Activated CD4-positive, alpha-beta T cell treated with anti-CD3 and anti-CD28 coated beads, Interleukin-2, Interleukin-4, amounts not matched to agents 100 ng/mL and 50 ng/mL, durations not matched to agents 16 hours and 8 hours (primary cell): Measurements from ENCODE around the gene FAM83C.

ENCODE experiments used
- DNase-seq: peaks from one replicate; pipeline ENCODE4 v3.0.0-alpha.2; 2020; ENCODE audit warnings: low spot score

FAM83C gene

DNA sequence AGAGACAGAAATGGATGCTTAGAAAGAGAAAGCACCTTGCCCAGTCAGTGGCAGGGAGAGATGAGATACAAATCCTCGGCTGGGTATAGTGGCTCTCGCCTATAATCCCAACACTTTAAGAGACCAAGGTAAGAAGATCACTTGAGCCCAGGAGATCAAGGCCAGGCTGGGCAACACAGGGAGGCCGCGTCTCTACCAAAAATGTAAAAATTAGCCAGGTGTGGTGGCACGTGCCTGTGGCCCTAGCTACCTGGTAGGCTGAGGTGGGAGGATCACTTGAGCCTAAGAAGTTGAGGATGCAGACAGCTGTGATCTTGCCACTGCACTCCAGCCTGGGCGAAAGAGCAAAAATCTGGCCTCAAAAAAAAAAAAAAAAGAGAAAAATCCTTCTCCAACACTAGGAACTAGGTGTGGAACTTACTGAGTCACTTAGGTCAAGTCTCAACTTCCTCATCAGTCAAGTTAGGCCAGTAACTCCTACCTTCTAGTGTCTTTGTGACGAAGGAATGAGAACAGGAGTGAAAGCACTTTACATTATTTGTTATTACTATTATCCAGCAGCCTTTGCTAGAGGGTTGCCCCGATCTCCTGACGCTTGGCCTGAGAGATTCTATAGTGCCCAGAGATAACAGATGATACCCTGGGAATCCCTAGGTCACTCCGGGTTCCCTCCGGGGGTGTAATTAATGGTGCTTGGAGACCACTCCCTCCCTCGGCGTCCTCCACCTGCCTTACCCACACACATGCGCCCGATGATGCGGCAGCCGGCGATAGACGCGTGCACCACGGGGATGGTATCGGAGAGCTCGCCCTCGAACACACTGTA is 8.6 kb downstream of the FAM83C start:
- DNase-seq = no peak

DNA sequence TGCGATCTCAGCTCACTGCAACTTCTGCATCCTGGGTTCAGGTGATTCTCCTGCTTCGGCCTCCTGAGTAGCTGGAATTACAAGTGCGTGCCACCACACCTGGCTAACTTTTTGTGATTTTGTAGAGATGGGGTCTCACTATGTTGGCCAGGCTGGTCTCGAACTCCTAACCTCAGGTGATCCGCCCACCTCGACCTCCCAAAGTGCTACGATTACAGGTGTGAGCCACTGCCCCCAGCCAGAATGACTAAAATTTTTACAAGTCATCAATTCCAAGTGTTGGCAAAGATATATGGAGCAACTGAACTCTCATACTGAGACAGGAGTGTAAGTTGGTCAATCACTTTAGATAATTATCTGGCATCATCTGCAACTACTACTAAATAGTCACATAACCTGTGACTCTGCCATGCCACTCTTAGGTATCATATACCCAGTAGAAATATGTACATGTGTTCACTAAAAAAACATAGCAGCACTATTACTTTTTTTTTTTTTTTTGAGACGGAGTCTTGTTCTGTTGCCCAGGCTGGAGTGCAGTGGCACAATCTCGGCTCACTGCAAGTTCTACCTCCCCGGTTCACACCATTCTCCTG is 10.6 kb downstream of the FAM83C start:
- DNase-seq = no peak

DNA sequence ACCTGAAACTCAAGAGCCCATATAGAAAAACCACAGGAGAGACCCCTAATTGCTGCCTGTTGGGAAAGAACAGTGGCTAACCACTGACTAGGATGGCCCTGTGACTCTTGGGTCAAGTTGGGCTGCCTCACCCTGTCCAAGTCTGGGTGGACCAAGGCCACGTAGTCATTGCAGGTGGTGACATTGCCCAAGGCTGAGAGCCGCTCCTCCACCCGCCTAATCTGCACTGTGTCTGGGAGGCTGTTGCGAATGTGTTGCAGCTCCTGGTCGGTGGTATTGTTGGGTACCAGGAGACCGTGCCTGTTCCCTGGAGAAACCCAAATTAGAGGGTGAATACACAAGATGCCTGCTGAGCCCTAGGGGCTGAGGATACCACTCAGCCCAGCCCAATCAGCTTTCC is 11.7 kb downstream of the FAM83C start:
- no peak for DNase-seq

DNA sequence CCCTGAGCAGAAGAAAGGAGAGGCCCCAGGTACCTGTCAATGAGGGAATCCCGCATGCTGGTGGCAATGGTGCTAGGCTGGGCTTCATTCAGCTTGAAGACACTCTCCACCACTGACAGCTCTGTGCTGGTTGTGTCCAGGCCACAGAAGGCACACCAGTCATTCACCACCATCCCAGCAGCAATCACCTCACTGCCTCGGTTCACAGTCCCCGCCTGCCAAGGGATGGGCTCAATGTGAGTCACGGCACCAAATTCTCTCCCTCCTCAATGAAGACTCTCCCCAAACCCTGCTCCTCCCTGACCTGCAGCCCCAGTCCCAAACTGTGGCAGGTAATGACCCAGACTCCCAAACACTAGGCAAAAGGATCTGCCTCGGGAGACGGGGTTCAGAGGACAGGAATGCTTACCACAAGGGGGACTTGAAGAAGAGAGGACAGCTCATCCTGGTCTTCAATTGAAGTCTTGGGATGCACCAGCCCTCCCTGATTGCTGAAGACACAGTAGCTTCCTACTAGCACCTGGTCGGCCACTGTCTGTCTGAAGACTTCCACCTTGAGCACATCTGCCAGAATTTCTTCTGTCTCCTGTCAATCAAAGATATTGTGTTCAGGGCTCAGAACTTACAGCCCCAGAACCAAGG is 12.6 kb downstream of the FAM83C start:
- DNase-seq = no peak

DNA sequence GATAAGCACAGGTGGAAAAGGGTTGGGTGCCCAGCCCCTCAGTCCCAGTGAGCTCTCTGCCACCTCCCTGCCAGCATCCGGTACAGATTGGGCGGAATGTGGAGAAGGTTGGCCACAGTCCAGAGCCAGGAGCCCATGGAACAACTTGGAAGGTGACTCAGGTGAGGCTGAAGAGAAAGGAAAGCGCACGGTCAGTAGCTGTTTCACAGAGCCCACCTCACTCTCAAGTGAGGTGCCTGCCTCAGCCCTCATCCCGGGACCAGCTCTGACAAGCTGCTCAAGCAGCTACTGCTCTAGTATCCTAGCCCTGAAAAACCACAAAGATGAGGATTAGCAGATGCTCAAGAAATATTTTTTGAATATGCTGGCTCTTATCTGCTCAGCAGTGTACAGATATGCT is 13.2 kb downstream of the FAM83C start:
- no peak for DNase-seq

DNA sequence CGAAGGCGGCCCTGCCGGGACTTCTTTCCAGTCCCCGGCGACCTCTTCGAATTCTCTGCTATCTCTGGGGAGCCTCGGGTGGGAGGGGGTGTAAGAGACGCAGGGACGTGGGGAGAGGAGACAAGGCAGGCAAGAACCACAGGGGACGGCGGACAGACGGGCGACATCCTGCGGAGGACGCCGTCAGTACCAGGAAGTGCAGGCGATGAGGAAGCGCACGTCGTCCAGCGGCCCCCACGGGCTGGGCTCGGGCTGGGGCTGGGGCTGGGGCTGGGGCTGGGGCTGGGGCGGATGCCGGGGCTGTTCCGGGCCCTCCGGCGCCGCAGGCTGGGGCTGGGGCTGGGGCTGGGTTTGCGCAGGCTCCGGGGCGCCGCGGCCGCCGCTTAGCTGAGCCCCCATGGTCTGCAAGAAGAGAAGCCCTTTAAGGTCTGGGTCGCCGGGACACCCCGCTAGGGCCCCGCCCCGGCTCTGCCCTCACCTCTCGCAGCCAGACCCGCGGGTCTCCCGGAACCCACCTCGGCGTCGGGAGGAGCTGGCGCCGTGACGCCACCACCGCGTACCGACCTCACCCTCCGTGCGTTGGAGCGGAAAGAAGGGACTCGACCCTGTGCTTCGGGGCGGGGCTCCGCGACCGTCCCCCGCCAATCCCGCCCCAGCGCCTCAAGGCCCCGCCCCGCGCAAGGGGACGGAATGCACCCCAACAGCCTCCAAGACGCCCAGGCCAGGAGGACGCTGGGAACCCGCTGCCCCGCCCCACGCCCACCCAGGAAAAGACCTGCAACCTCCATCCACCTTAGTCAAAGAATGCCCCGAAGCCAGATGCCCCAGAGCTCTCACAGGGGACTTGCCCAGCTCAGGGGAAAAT is 14.5 kb downstream of the FAM83C start, which contains the start of gene MMP24OS:
MMP24OS (minus strand) TSS at position 592 of the 865 bp plus-strand sequence; CDS start at position 399, 193 bp downstream.
- peak; percentile 95 for DNase-seq

DNA sequence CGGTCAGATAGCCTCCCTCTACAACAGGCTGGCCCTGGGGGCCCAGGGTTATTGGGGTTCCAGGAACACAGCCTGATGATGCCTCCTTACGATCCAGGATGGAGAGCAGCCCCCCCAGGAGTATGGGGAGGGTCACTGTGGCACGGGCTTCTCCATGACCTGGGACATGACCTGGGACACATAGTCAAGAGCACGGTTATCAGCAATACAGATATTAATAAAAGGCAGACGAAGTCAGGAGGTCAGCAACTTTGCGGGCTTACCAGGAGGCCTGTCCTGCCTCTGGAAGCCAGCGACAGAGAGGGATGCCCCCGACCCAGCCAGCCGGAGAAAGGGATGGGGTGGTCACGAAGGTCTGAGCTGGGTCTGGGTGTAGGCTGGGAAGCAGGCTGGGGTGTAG is 15.1 kb downstream of the FAM83C start:
- DNase-seq = no peak

DNA sequence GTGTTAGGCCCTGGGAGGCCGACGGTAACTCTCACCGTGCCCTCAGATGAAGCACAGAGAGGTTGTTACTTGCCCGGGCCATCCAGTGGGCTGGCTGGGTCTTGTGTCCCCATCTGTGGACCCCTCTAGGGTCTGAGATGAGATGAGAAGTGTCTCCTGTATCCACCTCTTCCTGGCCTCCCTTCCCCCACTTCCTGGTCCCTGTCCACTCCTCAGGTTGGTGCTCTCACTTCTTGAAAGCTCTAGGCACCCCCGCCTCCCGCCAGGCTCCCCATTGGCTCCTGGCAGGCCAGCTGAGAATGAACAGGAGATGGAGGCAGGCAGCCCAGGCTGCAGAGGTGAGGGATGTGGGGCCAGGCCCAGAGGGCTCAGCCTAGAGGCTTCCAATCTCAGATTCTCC is 15.8 kb downstream of the FAM83C start:
- no peak for DNase-seq

DNA sequence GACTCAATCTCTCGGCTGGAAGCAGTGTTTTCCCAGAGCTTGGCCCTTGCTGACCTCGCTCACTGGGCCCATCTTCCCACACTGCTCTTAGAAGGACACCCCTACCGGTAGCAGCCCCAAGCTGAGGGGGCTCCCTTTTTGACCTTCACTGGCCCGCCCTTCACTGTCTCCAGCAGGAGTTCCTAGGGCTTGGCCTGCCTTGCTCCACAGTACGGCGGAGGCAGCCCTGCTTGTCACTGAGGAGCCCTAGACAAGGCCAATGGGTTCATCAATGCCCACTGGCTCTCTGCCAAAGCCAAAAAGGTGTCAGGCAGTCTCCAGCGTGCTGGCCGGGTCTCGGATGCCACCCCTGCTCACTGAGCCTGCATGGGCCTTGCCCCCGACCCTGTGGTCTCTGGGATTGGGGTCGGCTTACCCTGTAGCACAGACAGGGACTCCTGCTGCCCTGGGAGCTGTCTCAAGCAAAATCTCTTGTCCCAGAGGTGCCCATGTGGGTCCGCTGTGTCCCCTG is 16.4 kb downstream of the FAM83C start:
- no peak for DNase-seq

DNA sequence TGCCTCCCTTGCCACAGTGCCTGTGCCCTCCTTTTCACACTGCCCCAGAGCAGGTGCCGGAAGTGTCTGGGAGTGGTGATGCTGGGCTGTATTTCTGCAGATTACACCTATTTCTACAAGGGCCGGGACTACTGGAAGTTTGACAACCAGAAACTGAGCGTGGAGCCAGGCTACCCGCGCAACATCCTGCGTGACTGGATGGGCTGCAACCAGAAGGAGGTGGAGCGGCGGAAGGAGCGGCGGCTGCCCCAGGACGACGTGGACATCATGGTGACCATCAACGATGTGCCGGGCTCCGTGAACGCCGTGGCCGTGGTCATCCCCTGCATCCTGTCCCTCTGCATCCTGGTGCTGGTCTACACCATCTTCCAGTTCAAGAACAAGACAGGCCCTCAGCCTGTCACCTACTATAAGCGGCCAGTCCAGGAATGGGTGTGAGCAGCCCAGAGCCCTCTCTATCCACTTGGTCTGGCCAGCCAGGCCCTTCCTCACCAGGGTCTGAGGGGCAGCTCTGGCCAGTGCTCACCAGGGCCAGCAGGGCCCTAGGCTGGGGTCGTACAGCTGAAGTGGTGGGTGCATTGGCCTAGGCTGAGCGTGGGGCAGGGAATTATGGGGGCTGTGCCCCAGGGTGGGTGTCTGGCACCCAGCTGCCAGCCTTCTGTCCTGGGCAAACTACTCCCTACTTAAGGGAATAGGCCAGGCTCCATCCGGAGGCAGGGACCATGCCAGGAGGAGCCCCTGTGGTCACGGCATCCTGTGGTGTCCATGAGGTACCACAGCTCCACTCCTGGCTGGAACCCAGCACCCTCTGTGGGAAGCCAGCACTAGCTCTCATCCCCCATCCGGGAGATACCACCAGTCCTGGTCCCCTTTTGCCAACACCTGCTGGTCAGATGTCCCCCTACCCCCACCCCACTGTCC is 17.8 kb downstream of the FAM83C start:
- no peak for DNase-seq

DNA sequence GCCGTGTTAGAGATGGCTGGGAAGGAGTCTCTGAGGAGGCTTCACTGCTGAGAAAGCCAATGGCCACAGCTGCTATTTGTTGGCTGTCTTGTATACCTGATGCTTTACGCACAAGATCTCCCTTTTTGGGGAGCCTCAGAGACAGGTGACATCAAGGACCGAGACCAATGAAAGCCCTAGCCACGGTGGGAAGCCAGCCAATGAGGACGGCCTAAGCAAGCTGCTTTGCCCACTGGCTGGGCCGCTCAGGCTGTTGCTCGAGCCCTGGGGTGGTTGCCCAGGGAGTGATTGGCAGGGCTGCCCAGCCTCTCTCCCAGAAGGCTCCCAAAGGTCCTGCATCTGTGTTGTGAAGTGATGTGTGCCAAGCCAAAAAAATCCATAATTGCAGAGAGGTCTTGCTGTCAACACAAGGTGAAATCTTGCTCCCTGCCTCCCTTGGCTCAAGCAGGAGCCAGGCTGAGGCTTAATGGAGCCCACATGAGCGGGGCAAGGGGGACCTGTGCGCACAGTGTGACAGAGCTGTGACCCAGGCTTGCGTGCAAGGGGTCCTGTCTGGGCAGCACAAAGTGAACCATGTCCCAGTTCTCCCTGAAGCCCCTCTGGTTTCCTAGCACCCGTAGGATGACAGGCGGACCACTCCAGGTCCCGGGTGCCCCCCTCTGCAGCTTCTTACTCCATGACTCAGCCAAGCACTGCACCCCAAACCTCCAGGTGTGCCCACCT is 18.6 kb downstream of the FAM83C start:
- DNase-seq = no peak

DNA sequence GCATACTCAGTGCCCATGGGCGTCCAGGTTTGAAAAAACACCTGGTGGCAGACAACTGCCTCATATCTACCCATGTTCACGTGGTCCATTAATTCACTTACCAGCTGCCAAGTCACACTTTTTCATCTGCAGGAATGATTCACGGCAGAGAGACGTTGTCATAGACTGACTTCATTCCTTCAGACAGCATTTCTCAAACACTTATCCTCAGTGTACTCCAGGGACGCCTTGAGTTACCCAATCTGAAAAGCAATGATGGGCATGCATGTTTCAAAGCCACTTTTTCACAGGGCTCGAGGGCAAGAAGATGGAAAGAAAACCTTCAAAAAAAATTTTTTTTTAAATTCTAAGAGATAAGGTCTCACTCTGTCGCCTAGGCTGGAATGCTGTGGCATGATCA is 20.3 kb downstream of the FAM83C start:
- no peak for DNase-seq

DNA sequence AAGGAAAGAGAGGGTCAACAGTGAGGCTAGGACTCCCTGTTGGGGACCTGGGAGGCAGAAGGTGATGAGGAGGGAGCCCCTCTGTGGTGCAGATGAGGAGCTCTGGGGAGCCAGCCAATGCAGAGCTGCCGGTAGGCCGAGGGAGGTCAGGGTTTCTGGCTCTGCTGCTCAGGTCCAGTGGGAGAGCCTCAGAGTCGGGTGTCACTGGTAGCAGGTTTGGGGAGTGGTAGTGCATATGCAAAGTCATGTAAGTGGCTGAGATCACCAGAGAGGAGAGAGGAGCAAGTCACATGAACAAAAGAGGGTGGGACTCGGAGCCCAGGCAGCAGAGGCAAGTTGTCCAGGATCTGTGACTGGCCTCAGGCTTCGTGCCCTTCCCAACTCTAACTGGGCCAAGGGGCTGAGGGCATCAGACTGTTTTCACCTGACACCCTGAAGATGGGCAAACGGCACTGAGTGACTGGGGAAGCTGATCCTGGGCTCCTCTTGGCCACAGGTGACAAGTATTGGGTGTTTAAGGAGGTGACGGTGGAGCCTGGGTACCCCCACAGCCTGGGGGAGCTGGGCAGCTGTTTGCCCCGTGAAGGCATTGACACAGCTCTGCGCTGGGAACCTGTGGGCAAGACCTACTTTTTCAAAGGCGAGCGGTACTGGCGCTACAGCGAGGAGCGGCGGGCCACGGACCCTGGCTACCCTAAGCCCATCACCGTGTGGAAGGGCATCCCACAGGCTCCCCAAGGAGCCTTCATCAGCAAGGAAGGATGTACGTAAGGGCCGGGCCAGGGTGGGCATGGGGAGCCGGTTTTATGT is 20.9 kb downstream of the FAM83C start:
- no peak for DNase-seq

DNA sequence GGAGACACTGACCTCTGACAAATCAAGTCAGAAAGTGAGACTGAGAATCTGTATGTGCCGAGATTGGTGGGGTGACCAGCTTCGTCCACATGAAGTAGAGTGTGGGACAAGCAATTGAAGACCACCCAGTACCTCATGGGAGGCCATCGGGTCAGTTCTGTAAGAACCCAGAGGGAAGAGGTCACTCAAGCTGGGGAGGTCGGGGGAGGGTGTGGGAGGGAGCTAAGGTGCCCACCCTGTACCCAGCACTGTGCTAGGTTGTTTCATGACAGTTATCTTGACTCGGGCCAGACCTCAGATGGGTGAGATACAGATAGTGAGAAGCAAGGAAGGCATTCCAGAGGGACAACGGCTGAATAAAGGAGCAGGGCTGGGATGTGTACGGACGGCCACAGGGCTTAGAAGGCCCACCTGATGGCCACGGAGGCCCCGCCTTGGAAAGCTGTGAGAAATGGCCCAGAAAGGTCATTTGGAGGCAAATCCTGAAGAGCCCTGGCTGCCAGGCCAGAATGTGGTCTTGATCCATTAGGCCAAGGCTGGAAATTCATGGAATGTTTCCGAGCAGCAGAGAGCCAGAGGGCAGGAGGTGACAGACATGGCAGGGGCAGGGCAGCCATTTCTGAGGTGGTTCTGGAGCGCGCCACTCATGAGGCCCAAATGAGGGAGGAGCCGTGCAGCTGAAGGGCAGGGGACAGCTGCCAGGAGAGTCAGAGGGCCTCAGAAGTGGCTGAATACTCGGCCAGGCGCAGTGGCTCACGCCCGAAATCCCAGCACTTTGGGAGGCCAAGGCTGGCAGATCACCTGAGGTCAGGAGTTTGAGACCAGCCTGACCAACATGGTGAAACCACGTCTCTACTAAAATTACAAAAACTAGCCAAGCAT is 22.0 kb downstream of the FAM83C start:
- no peak for DNase-seq

DNA sequence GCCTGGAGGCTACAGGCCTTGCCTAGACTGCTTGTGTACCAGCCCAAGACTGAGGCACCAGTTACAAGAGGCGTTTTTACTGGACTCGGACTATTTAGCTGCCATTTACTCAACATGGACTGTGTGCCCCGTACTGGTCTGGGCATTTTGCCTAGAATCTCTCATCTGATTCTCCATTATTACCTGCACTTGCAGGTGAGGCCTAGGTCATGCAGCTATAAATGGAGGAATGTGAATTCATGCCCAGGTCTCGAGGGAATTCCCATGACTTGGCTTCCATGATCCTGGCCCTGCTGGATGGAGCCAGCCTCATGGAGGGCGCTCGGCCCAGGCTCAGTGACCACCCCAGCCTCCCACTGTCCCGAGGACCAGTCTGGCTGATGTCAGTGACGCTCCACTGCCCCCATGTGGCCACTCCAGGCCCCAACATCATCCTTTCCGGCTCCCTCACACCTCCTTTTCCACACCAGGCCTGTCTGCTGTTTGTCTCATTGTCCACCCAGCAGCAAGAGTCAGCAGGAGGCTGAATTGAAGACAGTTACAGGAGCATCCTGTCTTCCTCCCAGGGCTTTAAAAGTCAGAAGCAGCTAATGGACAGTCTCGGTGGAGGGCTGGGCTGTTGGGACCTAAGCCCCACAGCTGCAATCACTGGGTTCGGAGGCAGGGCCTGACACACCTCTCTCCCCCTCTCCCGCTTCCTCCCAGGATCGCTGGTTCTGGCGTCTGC is 23.0 kb downstream of the FAM83C start:
- DNase-seq = peak; percentile 52

DNA sequence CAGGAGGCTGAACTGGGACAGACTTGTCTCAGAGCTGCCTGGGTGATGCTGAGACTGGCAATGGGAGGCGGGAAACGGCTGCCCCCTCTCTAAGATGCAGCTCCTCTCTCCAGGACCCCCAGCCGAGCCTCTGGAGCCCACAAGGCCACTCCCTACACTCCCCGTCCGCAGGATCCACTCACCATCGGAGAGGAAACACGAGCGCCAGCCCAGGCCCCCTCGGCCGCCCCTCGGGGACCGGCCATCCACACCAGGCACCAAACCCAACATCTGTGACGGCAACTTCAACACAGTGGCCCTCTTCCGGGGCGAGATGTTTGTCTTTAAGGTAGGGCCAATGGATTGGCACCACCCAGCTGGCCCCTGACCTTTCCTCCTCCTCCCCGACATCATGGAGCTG is 25.1 kb downstream of the FAM83C start:
- DNase-seq = no peak

DNA sequence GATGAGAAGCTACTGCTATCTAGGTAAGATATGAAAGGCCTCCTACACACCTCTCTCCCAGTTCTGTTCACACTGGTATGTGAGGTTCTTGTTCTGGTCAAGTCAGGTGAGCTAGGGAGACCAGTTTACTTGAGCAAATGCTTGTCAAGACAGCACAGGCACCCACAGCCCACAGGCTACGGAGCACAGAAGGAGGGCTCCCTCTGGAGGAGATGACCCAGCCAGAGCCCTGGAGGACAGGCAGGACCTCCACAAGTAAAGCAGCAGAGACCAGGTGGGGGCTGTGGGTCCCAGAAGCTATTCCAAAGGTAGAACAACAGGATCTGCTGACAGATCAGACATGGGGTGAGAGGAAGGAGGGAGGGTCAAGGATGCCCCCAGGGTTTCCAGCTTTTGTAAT is 27.5 kb downstream of the FAM83C start:
- no peak for DNase-seq
